Glutamatergic neuron (in vitro differentiated cells): ENCODE data around the gene TMEM163. TPM values are rescaled to one million over a fixed set of nuclear protein-coding genes. Genes with fewer than 3 reads are reported as not detected.

Experiments
- DNase-seq: peaks from one replicate; pipeline ENCODE4 v3.0.0; 2022
- H3K27ac Mint-ChIP-seq: one replicate; pipeline ENCODE4 v1.8.0; 2020; ENCODE audit warnings: mild to moderate bottlenecking, mixed read lengths, inconsistent platforms; ENCODE audit not compliant: unreplicated experiment
- H3K27me3 Mint-ChIP-seq: one replicate; pipeline ENCODE4 v1.8.0; 2020; ENCODE audit warnings: mild to moderate bottlenecking, moderate library complexity, mixed read lengths, inconsistent platforms; ENCODE audit not compliant: unreplicated experiment
- H3K36me3 Mint-ChIP-seq: one replicate; pipeline ENCODE4 v1.8.0; 2020; ENCODE audit warnings: mild to moderate bottlenecking, mixed read lengths, inconsistent platforms; ENCODE audit not compliant: unreplicated experiment
- H3K4me1 Mint-ChIP-seq: one replicate; pipeline ENCODE4 v1.8.0; 2020; ENCODE audit warnings: mild to moderate bottlenecking, low read depth, mixed read lengths, inconsistent platforms; ENCODE audit not compliant: unreplicated experiment
- H3K4me3 Mint-ChIP-seq: one replicate; pipeline ENCODE4 v1.8.0; 2020; ENCODE audit warnings: mild to moderate bottlenecking, mixed read lengths, inconsistent platforms; ENCODE audit not compliant: unreplicated experiment
- H3K9me3 Mint-ChIP-seq: one replicate; pipeline ENCODE4 v1.8.0; 2020; ENCODE audit warnings: mild to moderate bottlenecking, moderate library complexity, mixed read lengths, inconsistent platforms; ENCODE audit not compliant: unreplicated experiment
- total RNA-seq: library from RNA; stranded (reverse); fragmentation: NEBNext Ultra II Directional; extraction: Animal tissue kit (Norgen Biotek cat#: 25700); gene quantifications from one replicate; pipeline ENCODE4 v1.2.1, GENCODE V29; 2021; ENCODE audit not compliant: unreplicated experiment
- TF ChIP-seq, protein P1 (sequence below): fragments of 200-600 bp; sonication (generic); IDR thresholded peaks from one replicate; pipeline ENCODE4 v1.5.0; 2021; ENCODE audit not compliant: partially characterized antibody, unreplicated experiment

The TMEM163 gene
- total RNA-seq, 1 donor from 2014 or later, result 27.7 TPM

DNA sequence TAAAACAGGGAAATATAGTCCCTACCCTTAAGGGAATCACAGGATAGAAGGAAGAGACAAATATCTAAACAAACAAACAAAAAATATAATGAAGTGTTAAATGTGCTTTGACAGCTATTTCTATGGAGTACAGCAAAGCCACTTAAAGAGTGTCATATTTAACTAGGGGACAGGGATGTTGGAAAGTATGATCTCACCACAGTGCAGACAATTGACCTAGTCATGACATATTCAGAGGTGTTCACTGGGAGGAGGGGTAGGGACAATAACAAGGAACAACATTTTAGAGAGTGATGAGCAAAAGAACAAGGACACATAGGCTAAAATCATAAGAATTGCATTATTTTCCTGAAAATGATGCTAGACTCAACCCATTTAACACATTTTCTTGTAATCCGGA lies 107.5 kb downstream of the TMEM163 start:
- no peak for DNase-seq
- TF ChIP-seq, protein P1, sequence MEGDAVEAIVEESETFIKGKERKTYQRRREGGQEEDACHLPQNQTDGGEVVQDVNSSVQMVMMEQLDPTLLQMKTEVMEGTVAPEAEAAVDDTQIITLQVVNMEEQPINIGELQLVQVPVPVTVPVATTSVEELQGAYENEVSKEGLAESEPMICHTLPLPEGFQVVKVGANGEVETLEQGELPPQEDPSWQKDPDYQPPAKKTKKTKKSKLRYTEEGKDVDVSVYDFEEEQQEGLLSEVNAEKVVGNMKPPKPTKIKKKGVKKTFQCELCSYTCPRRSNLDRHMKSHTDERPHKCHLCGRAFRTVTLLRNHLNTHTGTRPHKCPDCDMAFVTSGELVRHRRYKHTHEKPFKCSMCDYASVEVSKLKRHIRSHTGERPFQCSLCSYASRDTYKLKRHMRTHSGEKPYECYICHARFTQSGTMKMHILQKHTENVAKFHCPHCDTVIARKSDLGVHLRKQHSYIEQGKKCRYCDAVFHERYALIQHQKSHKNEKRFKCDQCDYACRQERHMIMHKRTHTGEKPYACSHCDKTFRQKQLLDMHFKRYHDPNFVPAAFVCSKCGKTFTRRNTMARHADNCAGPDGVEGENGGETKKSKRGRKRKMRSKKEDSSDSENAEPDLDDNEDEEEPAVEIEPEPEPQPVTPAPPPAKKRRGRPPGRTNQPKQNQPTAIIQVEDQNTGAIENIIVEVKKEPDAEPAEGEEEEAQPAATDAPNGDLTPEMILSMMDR, result no peak
- Mint-ChIP-seq H3K27me3 (peaks cover 3% of the 10 kb centered on the region), H3K4me3 (no peak overlapping the region), H3K9me3 (peaks cover 6% of the 10 kb centered on the region), H3K27ac (no peak overlapping the region), H3K36me3 (peaks cover 26% of the 10 kb centered on the region), H3K4me1 (peaks cover 5% of the 10 kb centered on the region)

DNA sequence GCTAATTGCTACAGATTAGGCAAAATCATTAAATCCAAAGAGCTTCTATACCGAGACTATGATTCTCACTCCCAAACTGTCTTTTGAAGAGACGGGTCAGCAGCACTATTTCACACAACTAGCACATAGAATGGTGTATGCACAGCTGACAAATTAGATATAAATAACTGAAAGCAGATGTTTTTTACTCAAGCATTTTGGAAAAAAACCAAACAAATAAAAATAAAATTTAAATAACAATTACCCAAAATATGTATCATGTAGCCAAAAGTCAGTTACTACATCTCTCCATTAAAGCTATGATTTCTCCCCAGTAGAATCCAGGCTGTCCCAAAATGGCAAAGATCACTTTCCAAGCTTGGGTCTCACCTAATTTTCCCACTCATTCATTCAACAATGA lies 107.9 kb downstream of the TMEM163 start:
- H3K27ac Mint-ChIP-seq, result no peak overlapping the region
- H3K36me3 Mint-ChIP-seq, result peaks cover 29% of the 10 kb centered on the region
- TF ChIP-seq, protein P1, result no peak
- no peak for DNase-seq
- peaks cover 8% of the 10 kb centered on the region for H3K9me3 Mint-ChIP-seq
- H3K27me3 Mint-ChIP-seq, result peaks cover 7% of the 10 kb centered on the region
- H3K4me1 Mint-ChIP-seq, result peaks cover 6% of the 10 kb centered on the region
- no peak overlapping the region for H3K4me3 Mint-ChIP-seq

DNA sequence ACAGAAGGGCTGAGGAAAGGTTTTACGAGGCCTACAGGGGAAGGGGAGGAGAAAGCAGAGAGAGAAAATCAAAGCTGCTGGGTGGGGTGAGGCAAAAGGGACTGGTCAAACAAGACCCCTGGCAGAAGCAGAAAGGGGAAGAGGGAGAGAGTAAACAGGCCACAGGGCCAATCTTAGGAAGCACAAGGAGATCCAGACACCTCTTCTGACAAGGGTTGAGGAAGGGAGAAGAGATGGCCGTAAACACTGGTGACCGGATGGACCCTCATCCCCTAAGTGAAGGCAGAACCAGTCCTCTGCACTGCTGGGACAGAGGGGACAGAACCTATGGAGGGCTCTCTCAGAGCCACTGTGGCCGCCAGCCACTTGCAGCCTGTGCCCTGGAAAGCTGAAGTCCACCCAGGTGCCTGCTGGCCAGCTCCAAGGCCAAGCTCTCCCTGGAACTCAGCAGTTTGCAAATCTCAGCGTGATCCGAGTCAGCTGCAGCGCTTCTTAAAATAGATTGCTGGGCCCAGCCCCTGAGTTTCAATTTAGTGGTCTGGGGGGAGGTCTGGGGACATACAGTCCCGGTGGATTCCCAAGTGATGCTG lies 108.8 kb downstream of the TMEM163 start:
- Mint-ChIP-seq H3K27ac (no peak overlapping the region), H3K36me3 (peaks cover 29% of the 10 kb centered on the region), H3K9me3 (peaks cover 8% of the 10 kb centered on the region), H3K4me1 (peaks cover 6% of the 10 kb centered on the region), H3K4me3 (no peak overlapping the region), H3K27me3 (peaks cover 8% of the 10 kb centered on the region)
- no peak for DNase-seq
- TF ChIP-seq, protein P1, result no peak

DNA sequence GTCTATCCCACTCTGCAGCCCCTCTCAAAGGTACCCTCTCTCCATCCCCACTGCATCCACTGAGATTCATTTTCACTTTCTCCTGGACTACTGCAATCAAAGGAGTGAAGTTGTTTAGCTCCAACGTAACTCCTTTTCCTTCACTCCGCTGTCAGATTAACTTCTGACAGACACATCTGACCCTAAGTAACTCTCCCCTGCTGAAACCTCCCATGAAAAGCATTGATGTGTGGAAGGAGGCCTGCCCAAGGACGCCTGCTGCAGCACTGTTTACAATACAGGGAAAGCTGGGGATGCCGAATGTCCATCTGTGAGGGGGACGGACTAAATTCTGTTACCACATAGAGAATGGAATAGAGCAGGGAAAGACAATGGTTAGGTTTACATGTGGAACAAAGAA lies 114.8 kb downstream of the TMEM163 start:
- no peak for DNase-seq
- H3K4me3 Mint-ChIP-seq, result no peak overlapping the region
- peak overlapping the region; percentile 11 for H3K27ac Mint-ChIP-seq
- H3K4me1 Mint-ChIP-seq, result peaks cover 20% of the 10 kb centered on the region
- TF ChIP-seq, protein P1, result no peak
- peaks cover 15% of the 10 kb centered on the region for H3K27me3 Mint-ChIP-seq
- peaks cover 6% of the 10 kb centered on the region for H3K9me3 Mint-ChIP-seq
- H3K36me3 Mint-ChIP-seq, result peaks cover 7% of the 10 kb centered on the region

DNA sequence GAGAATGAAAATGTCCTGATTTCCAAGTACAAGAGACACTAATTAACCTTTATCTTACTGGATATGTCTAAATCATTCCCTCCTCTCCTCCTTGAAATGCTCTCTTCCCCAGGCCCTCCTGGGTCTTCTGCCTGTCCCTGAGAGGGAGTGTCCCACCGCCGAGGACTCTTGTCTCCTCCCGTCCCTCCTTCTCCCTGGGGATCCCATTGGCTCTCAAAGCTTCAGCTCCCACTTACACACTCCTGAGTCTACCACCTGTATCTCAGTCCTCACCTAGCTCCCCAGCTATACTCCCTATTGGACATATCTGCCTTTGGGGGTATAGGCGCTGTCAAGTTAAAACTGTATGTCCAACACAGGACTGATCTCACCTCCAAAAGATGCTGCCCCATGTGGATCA lies 116.1 kb downstream of the TMEM163 start:
- TF ChIP-seq, protein P1, result no peak
- peaks cover 7% of the 10 kb centered on the region for H3K36me3 Mint-ChIP-seq
- H3K9me3 Mint-ChIP-seq, result peaks cover 6% of the 10 kb centered on the region
- H3K27ac Mint-ChIP-seq, result no peak overlapping the region
- H3K27me3 Mint-ChIP-seq, result peaks cover 15% of the 10 kb centered on the region
- no peak overlapping the region for H3K4me3 Mint-ChIP-seq
- DNase-seq, result no peak
- peaks cover 20% of the 10 kb centered on the region for H3K4me1 Mint-ChIP-seq
